WTC11 (cell line): ENCODE data around the gene ELN.

Source experiments
- NR3C1 ChIP-seq: sonication (generic); formaldehyde crosslinking; conservative IDR thresholded peaks from 2 replicates; pipeline ENCODE4 v1.8.1; 2023; ENCODE audit warnings: low read depth, mild to moderate bottlenecking, missing genetic modification reagents
- ZNF425 ChIP-seq: fragments of 250-450 bp; sonication (Bioruptor Pico); conservative IDR thresholded peaks from 2 replicates; pipeline ENCODE4 v1.9.0; 2021; ENCODE audit warnings: mild to moderate bottlenecking
- TF ChIP-seq, protein P1 (sequence below): fragments of 200-600 bp; IDR thresholded peaks from 2 replicates; pipeline ENCODE4 v1.8.0; 2022; ENCODE audit warnings: antibody characterized with exemption
- TF ChIP-seq, protein P2 (sequence below): sonication (generic); formaldehyde crosslinking; IDR thresholded peaks from 2 replicates; pipeline ENCODE4 v1.8.0; 2022; ENCODE audit warnings: mild to moderate bottlenecking, missing genetic modification reagents

GRCh38 chr7:74033372-74034311 lies 5.7 kb downstream of the ELN start:
- TF ChIP-seq, protein P1, sequence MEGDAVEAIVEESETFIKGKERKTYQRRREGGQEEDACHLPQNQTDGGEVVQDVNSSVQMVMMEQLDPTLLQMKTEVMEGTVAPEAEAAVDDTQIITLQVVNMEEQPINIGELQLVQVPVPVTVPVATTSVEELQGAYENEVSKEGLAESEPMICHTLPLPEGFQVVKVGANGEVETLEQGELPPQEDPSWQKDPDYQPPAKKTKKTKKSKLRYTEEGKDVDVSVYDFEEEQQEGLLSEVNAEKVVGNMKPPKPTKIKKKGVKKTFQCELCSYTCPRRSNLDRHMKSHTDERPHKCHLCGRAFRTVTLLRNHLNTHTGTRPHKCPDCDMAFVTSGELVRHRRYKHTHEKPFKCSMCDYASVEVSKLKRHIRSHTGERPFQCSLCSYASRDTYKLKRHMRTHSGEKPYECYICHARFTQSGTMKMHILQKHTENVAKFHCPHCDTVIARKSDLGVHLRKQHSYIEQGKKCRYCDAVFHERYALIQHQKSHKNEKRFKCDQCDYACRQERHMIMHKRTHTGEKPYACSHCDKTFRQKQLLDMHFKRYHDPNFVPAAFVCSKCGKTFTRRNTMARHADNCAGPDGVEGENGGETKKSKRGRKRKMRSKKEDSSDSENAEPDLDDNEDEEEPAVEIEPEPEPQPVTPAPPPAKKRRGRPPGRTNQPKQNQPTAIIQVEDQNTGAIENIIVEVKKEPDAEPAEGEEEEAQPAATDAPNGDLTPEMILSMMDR = no peak
- TF ChIP-seq ZNF425 (CRISPR knock-in tag) = no peak
- TF ChIP-seq NR3C1 (CRISPR knock-in tag) = no peak
- TF ChIP-seq, protein P2, sequence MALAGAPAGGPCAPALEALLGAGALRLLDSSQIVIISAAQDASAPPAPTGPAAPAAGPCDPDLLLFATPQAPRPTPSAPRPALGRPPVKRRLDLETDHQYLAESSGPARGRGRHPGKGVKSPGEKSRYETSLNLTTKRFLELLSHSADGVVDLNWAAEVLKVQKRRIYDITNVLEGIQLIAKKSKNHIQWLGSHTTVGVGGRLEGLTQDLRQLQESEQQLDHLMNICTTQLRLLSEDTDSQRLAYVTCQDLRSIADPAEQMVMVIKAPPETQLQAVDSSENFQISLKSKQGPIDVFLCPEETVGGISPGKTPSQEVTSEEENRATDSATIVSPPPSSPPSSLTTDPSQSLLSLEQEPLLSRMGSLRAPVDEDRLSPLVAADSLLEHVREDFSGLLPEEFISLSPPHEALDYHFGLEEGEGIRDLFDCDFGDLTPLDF = no peak
